ENCODE measurements around the gene LYG2.
"Not testable (repeated sequence)": the region's sequence is repeated elsewhere in the genome, so short reads cannot be mapped to it uniquely, and the experiment has no call there.

Gene LYG2

DNA sequence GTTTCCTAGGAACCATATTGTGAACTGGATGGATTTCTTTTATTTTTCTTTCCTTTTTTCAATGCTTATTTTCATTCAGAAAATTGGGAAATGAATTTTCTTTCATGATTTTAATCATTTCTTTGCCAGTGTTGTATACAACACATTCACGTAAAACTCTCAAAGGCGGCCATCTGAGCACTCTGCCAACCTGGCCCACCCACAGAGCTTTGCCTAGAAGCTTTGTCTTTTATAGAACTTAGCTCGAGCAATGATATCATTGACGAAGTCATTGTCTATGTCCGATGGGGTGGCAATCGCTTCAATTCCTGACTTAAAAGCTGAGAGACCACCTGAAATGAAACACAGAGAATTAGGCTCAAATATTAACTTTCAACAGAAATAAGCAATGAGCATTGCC, 13.3 kb downstream of the LYG2 start:
- DNase-seq (ENCODE audit: insufficient read length, low spot score) (no peak), FAIRE-seq (no peak)
- no peak for TF ChIP-seq POLR2A (IDR thresholded peaks at IDR 0.05; ENCODE audit: low read depth, low read length)

DNA sequence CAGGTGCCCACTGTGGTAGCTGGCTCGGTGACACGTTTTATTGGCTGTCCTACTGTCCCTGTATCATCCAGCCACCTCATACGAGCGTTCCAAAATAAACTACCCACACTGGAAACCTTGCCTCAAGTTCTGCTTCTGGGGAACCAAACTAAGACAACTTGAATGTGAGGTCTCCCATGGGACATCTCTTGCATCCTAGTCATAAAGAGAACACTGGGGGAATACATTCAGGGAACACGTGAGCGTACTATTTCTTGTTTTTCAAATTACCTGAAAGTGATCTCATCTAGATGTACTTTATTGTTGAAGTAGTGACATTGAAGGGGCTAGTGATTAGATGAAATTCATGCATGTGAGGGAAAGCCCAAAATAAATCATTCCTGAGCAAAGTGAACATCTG, 15.0 kb downstream of the LYG2 start:
- no peak for DNase-seq (ENCODE audit: insufficient read length, low spot score)
- no peak for FAIRE-seq
- no peak for TF ChIP-seq POLR2A (IDR thresholded peaks at IDR 0.05; ENCODE audit: low read depth, low read length)

DNA sequence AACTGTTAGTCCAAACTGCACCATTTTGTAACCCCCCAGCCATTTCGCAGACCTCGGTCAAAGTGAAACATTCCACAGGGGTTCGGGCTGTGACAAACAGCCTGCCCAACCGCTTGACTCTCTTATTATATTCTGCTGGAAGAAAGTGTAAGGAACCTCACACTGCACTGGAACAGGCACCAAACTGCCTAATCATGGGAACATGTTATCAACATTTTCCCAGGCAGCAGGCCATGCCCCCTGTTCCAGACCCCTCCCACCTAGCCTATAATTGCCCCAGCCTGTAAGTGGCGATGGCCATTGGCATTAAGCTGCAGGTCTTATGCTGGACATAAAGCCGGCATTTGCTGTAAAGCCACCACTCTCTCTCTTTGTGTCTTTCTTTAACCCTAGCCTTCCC, 16.9 kb downstream of the LYG2 start:
- FAIRE-seq = no peak
- TF ChIP-seq POLR2A (IDR thresholded peaks at IDR 0.05; ENCODE audit: low read depth, low read length) = no peak
- DNase-seq (ENCODE audit: insufficient read length, low spot score) = no peak

DNA sequence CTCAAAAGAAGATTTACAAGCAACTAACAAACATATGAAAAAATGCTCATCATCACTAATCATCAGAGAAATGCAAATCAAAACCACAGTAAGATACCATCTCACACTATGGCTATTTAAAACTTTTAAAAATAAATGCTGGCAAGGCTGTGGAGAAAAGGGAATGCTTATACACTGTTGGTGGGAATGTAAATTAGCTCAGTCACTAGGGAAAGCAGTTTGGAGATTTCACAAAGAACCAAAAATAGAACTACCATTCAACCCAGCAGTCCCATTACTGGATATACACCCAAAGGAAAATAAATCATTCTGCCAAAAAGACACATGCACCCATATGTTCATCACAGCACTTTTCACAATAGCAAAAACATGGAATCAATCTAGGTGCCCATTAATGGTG, 22.3 kb downstream of the LYG2 start:
- not testable (repeated sequence) for DNase-seq (ENCODE audit: insufficient read length, low spot score); FAIRE-seq

DNA sequence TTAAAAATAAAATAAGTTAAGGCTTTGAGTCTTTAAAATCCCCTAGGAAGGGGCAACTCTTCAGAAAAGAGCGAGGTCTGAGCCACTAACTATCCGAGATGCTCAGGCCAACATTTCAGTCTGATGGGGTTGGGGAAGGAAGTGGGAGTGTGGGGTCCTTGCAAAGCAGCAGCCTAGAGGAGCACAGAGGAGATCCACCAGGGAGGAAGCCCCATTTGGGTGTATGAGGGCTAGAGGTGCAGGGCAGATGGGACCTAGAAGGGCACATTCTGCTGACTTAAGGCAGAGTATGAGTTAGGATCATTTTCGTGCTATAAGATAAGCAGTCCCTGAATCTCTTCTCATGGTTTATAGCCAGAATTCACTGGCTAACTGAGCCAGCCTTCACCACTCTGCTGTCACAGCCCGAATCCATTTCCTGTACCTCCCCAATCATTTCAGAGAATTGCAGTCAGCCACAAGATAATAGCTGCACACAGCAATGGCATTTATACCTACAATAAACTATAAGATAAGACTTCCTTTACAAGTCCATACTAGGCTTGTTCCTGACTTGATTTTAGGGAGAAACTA, 37.5 kb downstream of the LYG2 start:
- FAIRE-seq = no peak
- no peak for TF ChIP-seq POLR2A (IDR thresholded peaks at IDR 0.05; ENCODE audit: low read depth, low read length)
- no peak for DNase-seq (ENCODE audit: insufficient read length, low spot score)

DNA sequence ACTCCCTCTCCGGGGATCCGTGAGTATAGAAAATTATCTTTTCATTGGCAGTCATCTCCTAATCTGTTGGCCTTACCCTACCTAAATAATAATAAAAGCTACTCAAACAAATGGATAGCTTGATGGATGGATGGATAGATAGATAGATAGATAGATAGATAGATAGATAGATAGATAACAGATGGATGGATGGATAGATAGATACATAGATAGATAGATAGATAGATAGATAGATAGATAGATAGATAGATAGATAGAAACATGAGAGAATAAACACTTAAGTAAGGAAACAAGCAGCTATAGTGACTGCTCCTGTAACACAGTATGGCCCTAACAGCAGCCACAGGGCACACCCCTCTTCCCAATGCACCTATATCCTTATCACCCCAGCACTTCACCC, 39.4 kb downstream of the LYG2 start:
- TF ChIP-seq POLR2A (IDR thresholded peaks at IDR 0.05; ENCODE audit: low read depth, low read length) = no peak
- DNase-seq (ENCODE audit: insufficient read length, low spot score) (no peak), FAIRE-seq (no peak)

DNA sequence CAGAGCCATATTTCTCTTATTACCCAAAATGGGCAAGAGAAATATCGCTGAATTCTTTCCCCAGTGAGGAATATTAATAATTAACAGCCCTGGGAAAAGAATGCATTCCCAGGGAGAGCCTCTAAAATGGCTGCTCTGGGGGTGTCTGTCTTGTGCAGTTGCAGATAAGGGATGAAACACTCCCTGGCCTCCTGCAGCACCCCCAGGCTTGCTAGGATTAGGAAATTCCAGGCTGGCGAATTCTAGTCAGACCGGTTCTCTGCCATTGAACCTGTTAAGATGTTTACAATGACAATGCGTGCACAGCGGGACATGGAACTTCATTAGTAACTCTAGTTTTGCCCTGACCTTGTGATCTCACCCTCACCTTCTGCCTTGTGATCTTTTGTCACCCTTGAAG, 50.0 kb downstream of the LYG2 start:
- DNase-seq (ENCODE audit: insufficient read length, low spot score) = no peak
- no peak for FAIRE-seq
- no peak for TF ChIP-seq POLR2A (IDR thresholded peaks at IDR 0.05; ENCODE audit: low read depth, low read length)

DNA sequence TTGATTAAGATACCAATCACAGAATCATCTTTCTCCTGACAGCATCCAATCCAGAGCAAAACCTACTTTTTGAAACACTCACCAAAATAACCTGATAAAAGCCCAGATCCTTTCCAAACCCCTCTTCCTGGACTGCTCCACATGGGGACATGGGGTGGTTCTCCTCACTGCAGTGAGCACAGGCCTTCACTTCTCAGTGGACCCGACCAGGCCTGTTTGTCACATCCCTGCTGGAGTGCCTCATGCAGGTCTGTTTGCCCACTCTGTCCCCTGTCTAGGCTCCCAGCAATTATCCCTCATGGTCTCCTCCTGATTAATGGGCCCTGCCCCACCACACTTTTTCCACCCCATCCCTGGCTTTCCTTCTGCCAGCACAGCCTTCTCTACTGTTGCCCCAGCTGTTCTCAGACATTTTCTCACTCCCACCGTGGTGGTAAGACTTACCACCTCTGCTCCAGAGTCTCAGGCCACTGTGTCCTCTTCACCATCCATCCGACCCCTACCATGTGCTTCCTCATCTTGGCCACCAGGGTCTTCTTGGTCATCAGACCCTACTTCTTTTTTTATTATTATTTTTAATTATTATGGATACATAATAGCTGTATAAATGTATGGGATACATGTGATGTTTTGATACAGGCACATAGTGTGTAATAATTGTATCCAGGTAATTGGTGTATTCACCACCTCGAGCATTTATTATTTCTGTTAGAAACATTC, 53.3 kb downstream of the LYG2 start:
- no peak for TF ChIP-seq POLR2A (IDR thresholded peaks at IDR 0.05; ENCODE audit: low read depth, low read length)
- FAIRE-seq = no peak
- DNase-seq (ENCODE audit: insufficient read length, low spot score) = no peak

DNA sequence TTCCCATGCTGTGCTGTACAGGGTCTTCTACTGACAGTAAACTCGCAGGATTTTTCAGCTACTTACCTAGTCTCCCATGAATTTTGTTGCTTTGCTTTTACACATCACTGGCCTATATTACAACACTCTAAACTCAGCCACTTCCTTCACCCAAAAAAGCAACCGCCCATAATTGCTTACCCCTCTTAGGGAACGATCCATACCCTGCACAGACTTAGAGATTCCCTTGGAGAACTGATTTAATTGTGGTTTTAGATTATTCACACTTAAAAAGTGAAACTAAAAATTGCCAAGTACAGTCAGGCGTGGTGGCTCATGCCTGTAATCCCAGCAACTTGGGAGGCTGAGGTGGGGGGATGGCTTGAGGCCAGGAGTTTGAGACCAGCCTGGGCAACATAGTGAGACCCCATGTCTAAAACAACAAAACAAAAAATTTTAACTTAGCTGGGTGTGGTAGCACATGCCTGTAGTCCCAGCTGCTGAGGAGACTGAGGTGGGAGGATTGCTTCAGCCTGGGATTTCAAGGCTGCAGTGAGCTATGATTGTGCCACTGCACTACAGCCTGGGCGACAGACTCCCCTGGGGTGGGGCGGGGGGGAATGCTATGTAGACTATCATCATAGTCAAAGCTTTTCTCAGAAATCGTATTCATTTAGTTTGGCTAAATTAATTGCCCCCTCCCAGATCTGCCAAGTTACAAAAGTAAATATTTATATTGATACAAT, 55.2 kb downstream of the LYG2 start:
- no peak for TF ChIP-seq POLR2A (IDR thresholded peaks at IDR 0.05; ENCODE audit: low read depth, low read length)
- DNase-seq (ENCODE audit: insufficient read length, low spot score) (no peak), FAIRE-seq (no peak)

DNA sequence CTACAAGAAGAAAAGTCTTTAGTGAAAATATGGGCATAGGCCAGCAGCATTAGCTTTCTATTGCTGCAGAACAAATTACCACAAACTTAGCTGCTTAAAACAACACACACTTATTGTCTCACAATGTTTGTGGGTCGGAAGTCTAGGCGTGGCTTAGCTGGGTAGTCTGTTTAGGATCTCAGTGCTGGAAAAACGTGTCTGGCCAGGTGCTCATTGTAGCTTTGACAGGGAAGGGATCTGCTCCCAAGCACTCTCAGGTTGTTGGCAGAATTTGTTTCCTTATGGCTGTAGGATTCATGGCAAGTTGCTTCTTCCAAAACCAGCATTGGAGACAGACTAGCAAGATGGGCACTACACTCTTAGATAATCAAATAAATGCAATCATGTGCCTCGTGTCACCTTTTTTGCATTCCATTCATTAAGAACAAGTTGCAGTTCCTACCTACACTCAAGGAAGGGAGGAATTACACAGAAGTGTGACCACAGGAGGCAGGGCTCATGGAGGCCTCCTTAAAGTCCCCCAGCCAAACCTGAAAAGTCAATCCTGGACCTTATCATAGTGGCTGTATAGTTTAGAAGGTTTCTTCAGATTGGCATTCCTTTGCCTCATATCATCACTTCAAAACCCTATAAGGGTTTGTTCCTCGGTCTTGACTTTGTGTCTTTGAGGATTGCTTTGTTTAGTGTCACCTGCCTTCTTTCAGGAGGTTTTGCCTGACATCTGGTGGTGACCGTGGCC, 57.2 kb downstream of the LYG2 start:
- no peak for TF ChIP-seq POLR2A (IDR thresholded peaks at IDR 0.05; ENCODE audit: low read depth, low read length)
- FAIRE-seq (no peak), DNase-seq (ENCODE audit: insufficient read length, low spot score) (no peak)

DNA sequence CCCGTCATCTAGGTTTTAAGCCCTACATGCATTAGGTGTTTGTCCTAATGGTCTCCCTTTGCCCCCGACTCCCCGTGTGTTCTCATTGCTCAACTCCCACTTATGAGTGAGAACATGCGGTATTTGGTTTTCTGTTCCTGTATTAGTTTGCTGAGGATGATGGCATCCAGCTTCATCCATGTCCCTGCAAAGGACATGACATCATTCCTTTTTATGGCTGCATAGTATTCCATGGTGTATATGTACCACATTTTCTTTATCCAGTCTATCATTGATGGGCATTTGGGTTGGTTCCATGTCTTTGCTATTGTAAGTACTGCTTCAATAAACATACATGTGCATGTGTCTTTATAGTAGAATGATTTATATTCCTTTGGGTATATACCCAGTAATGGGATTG, 63.1 kb downstream of the LYG2 start:
- not testable (repeated sequence) for FAIRE-seq; DNase-seq (ENCODE audit: insufficient read length, low spot score)
